Breast epithelium (tissue), 3 donors: ENCODE results near the gene PCMTD2.
"Not testable (repeated sequence)": the region's sequence is repeated elsewhere in the genome, so short reads cannot be mapped to it uniquely, and the experiment has no call there.

Source experiments
- POLR2A ChIP-seq: fragments of 450-650 bp; IDR thresholded peaks from one replicate; pipeline ENCODE4 v1.6.1; 2016; ENCODE audit warnings: antibody characterized with exemption, mild to moderate bottlenecking, moderate library complexity
- POLR2AphosphoS5 ChIP-seq, 3 donors: sonication (generic); formaldehyde crosslinking; IDR thresholded peaks; one replicate each; pipeline ENCODE4 v1.6.1; 2017; ENCODE audit warnings: antibody characterized with exemption in 3 of 3

- not testable (repeated sequence) for TF ChIP-seq POLR2A; POLR2AphosphoS5 (IDR thresholded peaks at IDR 0.05)
Observed at GRCh38 chr20:64285579-64286446, 30.3 kb downstream of the PCMTD2 start.
